RWPE2 (cell line): Measurements from ENCODE around the gene DOC2A.
A peak's percentile ranks its signal among the peaks of the same experiment; 100 is the strongest.

Experiments used
- ATAC-seq: fragments of 200-7000 bp; cut with Tn5 transposase; 3 replicates; pipeline ENCODE4 v1.9.1; 2021; ENCODE audit warnings: low read depth
- DNase-seq: peaks from one replicate; pipeline ENCODE4 v3.0.0-alpha.2; 2020; ENCODE audit warnings: low spot score
- H3K27ac ChIP-seq: fragments of 450-650 bp; 2 replicates; pipeline ENCODE4 v1.5.1; 2017; ENCODE audit warnings: mild to moderate bottlenecking; ENCODE audit not compliant: poor library complexity, severe bottlenecking
- H3K27me3 ChIP-seq: fragments of 250-450 bp; sonication (Bioruptor Pico); 2 replicates; pipeline ENCODE4 v1.5.1; 2021; ENCODE audit warnings: mild to moderate bottlenecking, moderate library complexity; ENCODE audit not compliant: insufficient read depth, poor library complexity, severe bottlenecking
- H3K36me3 ChIP-seq: fragments of 250-450 bp; sonication (Bioruptor Pico); 2 replicates; pipeline ENCODE4 v1.5.1; 2020; ENCODE audit warnings: low read depth, mild to moderate bottlenecking, moderate library complexity
- H3K4me1 ChIP-seq: fragments of 250-450 bp; sonication (Bioruptor Pico); 2 replicates; pipeline ENCODE4 v1.5.1; 2021; ENCODE audit warnings: mild to moderate bottlenecking, moderate library complexity; ENCODE audit not compliant: insufficient read depth, poor library complexity, severe bottlenecking
- H3K4me3 ChIP-seq: fragments of 250-450 bp; sonication (Bioruptor Pico); 2 replicates; pipeline ENCODE4 v1.5.1; 2021; ENCODE audit warnings: mild to moderate bottlenecking, moderate library complexity; ENCODE audit not compliant: severe bottlenecking
- H3K9me3 ChIP-seq: fragments of 250-450 bp; sonication (Bioruptor Pico); 2 replicates; pipeline ENCODE4 v1.5.1; 2021; ENCODE audit warnings: mild to moderate bottlenecking, moderate library complexity; ENCODE audit not compliant: severe bottlenecking
- TF ChIP-seq, protein P1 (sequence below): fragments of 450-650 bp; IDR thresholded peaks from one replicate; pipeline ENCODE4 v1.5.1; 2017; ENCODE audit warnings: mild to moderate bottlenecking, moderate library complexity; ENCODE audit not compliant: poor library complexity, severe bottlenecking

The DOC2A gene

DNA sequence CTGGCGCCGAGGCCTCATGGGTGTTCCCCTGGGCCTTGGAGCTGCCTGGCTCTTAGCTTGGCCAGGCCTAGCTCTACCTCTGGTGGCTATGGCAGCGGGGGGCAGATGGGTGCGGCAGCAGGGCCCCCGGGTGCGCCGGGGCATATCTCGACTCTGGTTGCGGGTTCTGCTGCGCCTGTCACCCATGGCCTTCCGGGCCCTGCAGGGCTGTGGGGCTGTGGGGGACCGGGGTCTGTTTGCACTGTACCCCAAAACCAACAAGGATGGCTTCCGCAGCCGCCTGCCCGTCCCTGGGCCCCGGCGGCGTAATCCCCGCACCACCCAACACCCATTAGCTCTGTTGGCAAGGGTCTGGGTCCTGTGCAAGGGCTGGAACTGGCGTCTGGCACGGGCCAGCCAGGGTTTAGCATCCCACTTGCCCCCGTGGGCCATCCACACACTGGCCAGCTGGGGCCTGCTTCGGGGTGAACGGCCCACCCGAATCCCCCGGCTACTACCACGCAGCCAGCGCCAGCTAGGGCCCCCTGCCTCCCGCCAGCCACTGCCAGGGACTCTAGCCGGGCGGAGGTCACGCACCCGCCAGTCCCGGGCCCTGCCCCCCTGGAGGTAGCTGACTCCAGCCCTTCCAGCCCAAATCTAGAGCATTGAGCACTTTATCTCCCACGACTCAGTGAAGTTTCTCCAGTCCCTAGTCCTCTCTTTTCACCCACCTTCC is 23.3 kb downstream of the DOC2A start:
- Histone ChIP-seq H3K27ac (no peak overlapping the region), H3K27me3 (no peaks in the 10 kb centered on the region), H3K4me3 (no peak overlapping the region), H3K36me3 (peaks cover 77% of the 10 kb centered on the region), H3K4me1 (no peaks in the 10 kb centered on the region), H3K9me3 (no peaks in the 10 kb centered on the region)
- no peak for ATAC-seq
- TF ChIP-seq, protein P1, sequence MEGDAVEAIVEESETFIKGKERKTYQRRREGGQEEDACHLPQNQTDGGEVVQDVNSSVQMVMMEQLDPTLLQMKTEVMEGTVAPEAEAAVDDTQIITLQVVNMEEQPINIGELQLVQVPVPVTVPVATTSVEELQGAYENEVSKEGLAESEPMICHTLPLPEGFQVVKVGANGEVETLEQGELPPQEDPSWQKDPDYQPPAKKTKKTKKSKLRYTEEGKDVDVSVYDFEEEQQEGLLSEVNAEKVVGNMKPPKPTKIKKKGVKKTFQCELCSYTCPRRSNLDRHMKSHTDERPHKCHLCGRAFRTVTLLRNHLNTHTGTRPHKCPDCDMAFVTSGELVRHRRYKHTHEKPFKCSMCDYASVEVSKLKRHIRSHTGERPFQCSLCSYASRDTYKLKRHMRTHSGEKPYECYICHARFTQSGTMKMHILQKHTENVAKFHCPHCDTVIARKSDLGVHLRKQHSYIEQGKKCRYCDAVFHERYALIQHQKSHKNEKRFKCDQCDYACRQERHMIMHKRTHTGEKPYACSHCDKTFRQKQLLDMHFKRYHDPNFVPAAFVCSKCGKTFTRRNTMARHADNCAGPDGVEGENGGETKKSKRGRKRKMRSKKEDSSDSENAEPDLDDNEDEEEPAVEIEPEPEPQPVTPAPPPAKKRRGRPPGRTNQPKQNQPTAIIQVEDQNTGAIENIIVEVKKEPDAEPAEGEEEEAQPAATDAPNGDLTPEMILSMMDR = no peak
- no peak for DNase-seq

DNA sequence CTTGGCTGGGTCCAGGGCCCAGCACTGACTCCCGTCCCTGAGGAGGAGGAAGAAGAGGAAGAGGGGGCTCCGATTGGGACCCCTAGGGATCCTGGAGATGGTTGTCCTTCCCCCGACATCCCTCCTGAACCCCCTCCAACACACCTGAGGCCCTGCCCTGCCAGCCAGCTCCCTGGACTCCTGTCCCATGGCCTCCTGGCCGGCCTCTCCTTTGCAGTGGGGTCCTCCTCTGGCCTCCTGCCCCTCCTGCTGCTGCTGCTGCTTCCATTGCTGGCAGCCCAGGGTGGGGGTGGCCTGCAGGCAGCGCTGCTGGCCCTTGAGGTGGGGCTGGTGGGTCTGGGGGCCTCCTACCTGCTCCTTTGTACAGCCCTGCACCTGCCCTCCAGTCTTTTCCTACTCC is 23.9 kb downstream of the DOC2A start:
- Histone ChIP-seq H3K4me3 (no peak overlapping the region), H3K4me1 (no peaks in the 10 kb centered on the region), H3K27me3 (no peaks in the 10 kb centered on the region), H3K27ac (no peak overlapping the region), H3K36me3 (peaks cover 78% of the 10 kb centered on the region), H3K9me3 (no peaks in the 10 kb centered on the region)
- ATAC-seq (no peak), DNase-seq (no peak)
- TF ChIP-seq, protein P1 = no peak

DNA sequence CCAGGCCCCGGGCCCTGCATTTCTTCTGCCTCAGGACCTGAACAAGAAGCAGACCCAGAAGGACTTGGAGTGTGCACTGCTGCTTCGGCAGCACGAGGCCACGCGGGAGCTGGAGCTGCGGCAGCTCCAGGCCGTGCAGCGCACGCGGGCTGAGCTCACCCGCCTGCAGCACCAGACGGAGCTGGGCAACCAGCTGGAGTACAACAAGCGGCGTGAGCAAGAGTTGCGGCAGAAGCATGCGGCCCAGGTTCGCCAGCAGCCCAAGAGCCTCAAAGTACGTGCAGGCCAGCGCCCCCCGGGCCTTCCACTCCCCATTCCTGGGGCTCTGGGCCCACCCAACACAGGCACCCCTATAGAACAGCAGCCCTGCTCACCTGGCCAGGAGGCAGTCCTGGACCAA is 24.6 kb downstream of the DOC2A start:
- no peak overlapping the region for H3K27ac ChIP-seq
- ATAC-seq = no peak
- peaks cover 85% of the 10 kb centered on the region for H3K36me3 ChIP-seq
- no peaks in the 10 kb centered on the region for H3K4me1 ChIP-seq
- no peak for DNase-seq
- H3K4me3 ChIP-seq = no peak overlapping the region
- no peaks in the 10 kb centered on the region for H3K9me3 ChIP-seq
- TF ChIP-seq, protein P1 = no peak
- no peaks in the 10 kb centered on the region for H3K27me3 ChIP-seq

DNA sequence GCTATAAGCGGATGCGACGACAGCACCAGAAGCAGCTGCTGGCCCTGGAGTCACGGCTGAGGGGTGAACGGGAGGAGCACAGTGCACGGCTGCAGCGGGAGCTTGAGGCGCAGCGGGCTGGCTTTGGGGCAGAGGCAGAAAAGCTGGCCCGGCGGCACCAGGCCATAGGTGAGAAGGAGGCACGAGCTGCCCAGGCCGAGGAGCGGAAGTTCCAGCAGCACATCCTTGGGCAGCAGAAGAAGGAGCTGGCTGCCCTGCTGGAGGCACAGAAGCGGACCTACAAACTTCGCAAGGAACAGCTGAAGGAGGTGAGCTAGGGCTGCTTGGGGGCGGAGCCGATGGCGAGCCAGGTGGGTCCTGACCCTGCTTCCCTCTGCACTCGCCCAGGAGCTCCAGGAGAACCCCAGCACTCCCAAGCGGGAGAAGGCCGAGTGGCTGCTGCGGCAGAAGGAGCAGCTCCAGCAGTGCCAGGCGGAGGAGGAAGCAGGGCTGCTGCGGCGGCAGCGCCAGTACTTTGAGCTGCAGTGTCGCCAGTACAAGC is 25.5 kb downstream of the DOC2A start:
- DNase-seq = peak; percentile 58
- Histone ChIP-seq H3K27ac (no peak overlapping the region), H3K4me3 (no peak overlapping the region), H3K36me3 (peaks cover 93% of the 10 kb centered on the region), H3K27me3 (no peaks in the 10 kb centered on the region), H3K9me3 (no peaks in the 10 kb centered on the region), H3K4me1 (no peaks in the 10 kb centered on the region)
- TF ChIP-seq, protein P1 = no peak
- ATAC-seq = no peak

DNA sequence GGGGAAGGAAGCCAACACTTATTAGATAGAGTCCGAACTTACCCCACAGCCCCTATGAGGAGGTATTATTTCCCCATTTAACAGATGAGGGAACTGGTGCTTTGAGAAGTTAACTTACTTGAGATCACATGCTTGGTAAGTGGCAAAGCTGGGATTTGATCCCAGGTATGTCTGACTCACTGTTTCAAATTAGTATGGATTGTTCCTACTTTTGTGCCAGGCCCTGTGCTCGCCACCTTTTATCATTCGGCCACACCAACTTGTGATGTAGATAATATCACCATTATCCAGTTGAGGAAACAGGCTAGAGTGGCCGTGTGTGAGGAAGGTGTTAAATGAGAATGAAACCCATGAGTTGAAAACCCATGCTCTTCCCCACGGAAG is 26.1 kb downstream of the DOC2A start:
- peaks cover 93% of the 10 kb centered on the region for H3K36me3 ChIP-seq
- TF ChIP-seq, protein P1 = no peak

More for the DNA sequence above, 26.1 kb downstream of the DOC2A start:
- DNase-seq = no peak
- Histone ChIP-seq H3K9me3 (no peaks in the 10 kb centered on the region), H3K4me3 (no peak overlapping the region), H3K27ac (no peak overlapping the region), H3K4me1 (no peaks in the 10 kb centered on the region), H3K27me3 (no peaks in the 10 kb centered on the region)
- no peak for ATAC-seq
